Effector memory CD4-positive, alpha-beta T cell (primary cell): ENCODE results near the gene MAPK10.

Experiments
- DNase-seq, 3 donors: peaks; one replicate each; pipeline ENCODE4 v3.0.0-alpha.2; 2020
- H3K27ac ChIP-seq: 2 replicates; pipeline ENCODE4 v1.7.0; 2013; ENCODE audit warnings: mild to moderate bottlenecking, low read length, moderate library complexity; ENCODE audit not compliant: insufficient read depth, poor library complexity, severe bottlenecking
- H3K27me3 ChIP-seq: replicated peaks from 2 replicates; pipeline ENCODE4 v1.7.0; 2013; ENCODE audit warnings: mild to moderate bottlenecking, low read length; ENCODE audit not compliant: insufficient read depth, control insufficient read depth, poor library complexity, severe bottlenecking
- H3K36me3 ChIP-seq: 2 replicates; pipeline ENCODE4 v1.7.0; 2013; ENCODE audit warnings: mild to moderate bottlenecking, low read length, moderate library complexity; ENCODE audit not compliant: control insufficient read depth, insufficient read depth
- H3K4me1 ChIP-seq: 2 replicates; pipeline ENCODE4 v1.7.0; 2013; ENCODE audit warnings: low read length, mild to moderate bottlenecking; ENCODE audit not compliant: control insufficient read depth, insufficient read depth, poor library complexity, severe bottlenecking
- H3K4me3 ChIP-seq: 2 replicates; pipeline ENCODE4 v1.7.0; 2013; ENCODE audit warnings: low read length, low read depth, mild to moderate bottlenecking; ENCODE audit not compliant: insufficient read depth, poor library complexity, severe bottlenecking
- H3K9me3 ChIP-seq: 2 replicates; pipeline ENCODE4 v1.7.0; 2013; ENCODE audit warnings: mild to moderate bottlenecking, low read length, moderate library complexity; ENCODE audit not compliant: control insufficient read depth

The MAPK10 gene

DNA sequence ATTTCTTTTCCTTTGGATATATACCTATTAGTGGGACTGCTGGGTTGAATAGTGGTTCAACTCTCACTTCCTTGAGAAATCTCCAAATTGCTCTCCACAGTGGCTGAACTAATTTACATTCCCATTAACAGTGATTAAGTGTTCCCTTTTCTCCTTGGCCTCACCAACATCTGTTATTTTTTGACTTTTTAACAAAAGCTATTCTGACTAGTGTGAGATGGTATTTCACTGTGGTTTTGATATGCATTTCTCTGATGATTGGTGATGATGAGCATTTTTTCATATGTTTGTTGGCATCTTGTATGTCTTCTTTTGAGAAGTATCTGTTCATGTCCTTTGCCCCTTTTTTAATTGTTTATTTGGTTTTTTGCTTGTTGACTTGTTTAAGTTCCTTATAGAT, 413.0 kb downstream of the MAPK10 start:
- DNase-seq, result no peak

DNA sequence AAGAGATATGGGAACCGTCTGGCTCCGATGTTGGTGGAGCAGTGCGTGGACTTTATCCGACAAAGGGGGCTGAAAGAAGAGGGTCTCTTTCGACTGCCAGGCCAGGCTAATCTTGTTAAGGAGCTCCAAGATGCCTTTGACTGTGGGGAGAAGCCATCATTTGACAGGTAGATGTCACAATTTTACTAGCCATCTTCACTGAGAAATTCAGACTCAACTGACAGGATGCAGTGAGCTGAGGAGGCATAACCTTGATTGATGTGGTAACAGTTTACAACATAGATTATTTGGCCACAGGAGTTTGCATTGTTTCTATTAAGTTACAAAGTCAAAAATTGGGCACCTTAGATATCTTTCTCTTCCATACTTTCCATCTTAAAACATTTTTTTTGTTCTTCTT, 417.7 kb downstream of the MAPK10 start:
- H3K27ac ChIP-seq, result no peak overlapping the region

More for the DNA sequence above, 413.0 kb downstream of the MAPK10 start:
- Histone ChIP-seq H3K4me1 (no peaks in the 10 kb centered on the region), H3K9me3 (no peaks in the 10 kb centered on the region), H3K4me3 (no peak overlapping the region), H3K27ac (no peak overlapping the region), H3K27me3 (no peaks in the 10 kb centered on the region), H3K36me3 (no peaks in the 10 kb centered on the region)

DNA sequence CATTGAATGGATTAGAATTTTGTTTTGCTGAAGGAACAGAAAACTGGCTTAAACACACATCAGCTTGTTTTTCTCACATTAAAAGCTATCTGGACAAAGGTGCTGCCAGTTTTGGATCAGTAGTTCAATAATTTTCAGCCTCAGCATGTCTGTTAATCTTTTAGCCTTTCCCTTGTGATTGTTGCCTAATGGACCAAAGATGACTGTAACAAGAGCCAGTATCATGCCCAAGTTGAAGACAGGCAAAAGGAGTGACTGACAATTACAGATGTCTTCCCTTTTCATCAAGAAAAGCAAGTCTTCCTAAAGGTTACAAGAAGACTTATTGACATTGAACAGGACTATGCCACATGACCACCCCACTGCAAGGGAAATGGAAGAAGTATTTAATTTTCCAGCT, 419.7 kb downstream of the MAPK10 start:
- H3K4me1 ChIP-seq, result no peaks in the 10 kb centered on the region
- H3K36me3 ChIP-seq, result no peaks in the 10 kb centered on the region
- no peak overlapping the region for H3K4me3 ChIP-seq
- H3K27me3 ChIP-seq, result no peaks in the 10 kb centered on the region
- H3K27ac ChIP-seq, result no peak overlapping the region
- no peak for DNase-seq
- H3K9me3 ChIP-seq, result no peaks in the 10 kb centered on the region

More for the DNA sequence above, 417.7 kb downstream of the MAPK10 start:
- Histone ChIP-seq H3K4me3 (no peak overlapping the region), H3K36me3 (no peaks in the 10 kb centered on the region), H3K4me1 (no peaks in the 10 kb centered on the region), H3K27me3 (no peaks in the 10 kb centered on the region), H3K9me3 (no peaks in the 10 kb centered on the region)
- no peak for DNase-seq
